ENCODE measurements around the gene GAST.

The GAST gene

DNA sequence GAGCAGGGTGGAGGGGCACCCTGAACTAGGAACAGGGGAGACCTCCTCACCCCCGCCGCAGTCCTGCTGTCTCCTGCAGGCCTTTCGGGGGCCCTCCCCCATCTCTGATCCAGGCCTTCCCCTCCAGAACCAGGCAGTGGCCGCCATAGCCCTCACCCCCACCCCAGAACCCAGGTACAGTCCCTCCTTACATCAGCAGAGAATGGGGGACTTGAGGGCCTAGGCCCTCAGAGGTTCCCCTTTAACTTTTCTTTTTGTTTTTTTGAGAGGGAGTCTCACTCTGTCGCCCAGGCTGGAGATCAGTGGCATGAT lies 26.6 kb downstream of the GAST start:
- H3K27ac ChIP-seq (replicated peaks; ENCODE audit: low read length): no peak overlapping the region
- no peak overlapping the region for H4K8ac ChIP-seq (ENCODE audit: low read depth, low read length)
- peak overlapping the region; percentile 48 for H2BK120ac ChIP-seq (ENCODE audit: low read depth, low read length)
- peaks cover 4 to 7% of the 10 kb centered on the region in 2 donors for H3K4me1 ChIP-seq (ENCODE audit: control insufficient read depth in 2 of 2, insufficient read depth in 1 of 2, low read depth in 1 of 2, low read length in 2 of 2)
- peak overlapping the region; percentile 18 for H4K91ac ChIP-seq (ENCODE audit: low read depth, low read length, poor library complexity)
- no peak overlapping the region for H3K9ac ChIP-seq (ENCODE audit: low read depth, low read length, poor library complexity)
- H2BK12ac ChIP-seq (ENCODE audit: low read length): peak overlapping the region; percentile 8
- peak overlapping the region; percentile 86 for H3K18ac ChIP-seq (ENCODE audit: low read length)
- peak overlapping the region; percentile 95 for H2AFZ ChIP-seq (ENCODE audit: low read length)
- peaks cover 2 to 33% (median 28%) of the 10 kb centered on the region in 3 experiments for H3K27me3 ChIP-seq (ENCODE audit: control insufficient read depth in 3 of 3, insufficient read depth in 3 of 3, low read depth in 1 of 3, low read length in 3 of 3)
- H2AK5ac ChIP-seq (ENCODE audit: low read depth, low read length): peak overlapping the region; percentile 97
- no peak for DNase-seq (ENCODE audit: low spot score)
- H3K4me3 ChIP-seq (ENCODE audit: low read length in 2 of 2): no peak overlapping the region
- H3K36me3 ChIP-seq (replicated peaks in 1 of 2; ENCODE audit: control insufficient read depth in 2 of 2, insufficient read depth in 2 of 2, low read length in 2 of 2): no peaks in the 10 kb centered on the region
- peak overlapping the region; percentile 40 for H2BK5ac ChIP-seq (ENCODE audit: low read length)
- H2BK15ac ChIP-seq (ENCODE audit: low read length): peak overlapping the region; percentile 34
- no CpG with 5 or more reads among the region's 5 CpGs for WGBS, 2 donors (ENCODE audit: extremely low coverage in 2 of 2, insufficient read length in 2 of 2, insufficient replicate concordance in 1 of 2)
- no peak overlapping the region for H3K4me2 ChIP-seq (ENCODE audit: insufficient read depth, low read length, poor library complexity, severe bottlenecking)
- H3K23ac ChIP-seq (ENCODE audit: low read depth, low read length, poor library complexity): no peak overlapping the region
- H3K4ac ChIP-seq (ENCODE audit: low read length): peak overlapping the region; percentile 28
- H3K9me3 ChIP-seq (replicated peaks in 1 of 2; ENCODE audit: control insufficient read depth in 2 of 2, insufficient read depth in 1 of 2, low read depth in 1 of 2, low read length in 2 of 2): no peaks in the 10 kb centered on the region
- H3K14ac ChIP-seq (ENCODE audit: low read length): no peak overlapping the region
- no peaks in the 10 kb centered on the region for H3K79me1 ChIP-seq (ENCODE audit: low read depth, low read length)

DNA sequence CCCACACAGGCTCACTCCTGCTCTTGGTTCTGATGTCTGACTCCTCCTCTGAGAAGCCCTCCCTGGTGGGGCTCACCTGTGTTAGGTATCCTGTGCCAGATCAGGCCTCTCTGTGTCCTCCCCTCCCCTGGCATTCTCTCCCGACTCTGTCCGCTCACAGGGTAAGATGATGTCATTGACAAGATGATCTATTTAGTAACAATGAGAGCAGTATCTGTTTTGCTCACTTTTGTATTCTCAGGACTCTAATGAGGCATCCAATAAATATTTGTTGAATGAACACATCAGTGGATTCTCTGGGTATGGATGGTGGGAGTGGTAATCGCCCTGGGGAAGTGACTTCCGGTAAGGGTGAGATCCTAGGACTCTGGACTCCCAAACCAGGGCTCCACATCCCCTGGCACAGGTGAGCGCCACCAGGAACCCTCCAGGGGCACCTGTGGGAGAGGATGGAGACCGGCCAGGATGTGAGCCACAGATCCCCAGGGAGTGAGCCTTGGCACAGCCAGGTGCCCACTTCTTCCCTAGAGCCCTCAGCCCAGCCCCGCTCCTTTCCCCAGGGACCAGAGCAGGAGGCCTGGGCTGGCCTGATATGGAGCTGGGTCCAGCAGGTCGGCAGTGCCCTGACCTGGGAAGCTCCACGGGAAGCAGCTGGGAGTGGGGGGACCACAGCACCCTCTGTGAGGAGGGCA lies 27.7 kb downstream of the GAST start:
- no peak overlapping the region for H4K8ac ChIP-seq (ENCODE audit: low read depth, low read length)
- H3K36me3 ChIP-seq (replicated peaks in 1 of 2; ENCODE audit: control insufficient read depth in 2 of 2, insufficient read depth in 2 of 2, low read length in 2 of 2): no peaks in the 10 kb centered on the region
- H2AFZ ChIP-seq (ENCODE audit: low read length): peak overlapping the region; percentile 46
- no peak overlapping the region for H2BK120ac ChIP-seq (ENCODE audit: low read depth, low read length)
- H2BK5ac ChIP-seq (ENCODE audit: low read length): no peak overlapping the region
- no peak overlapping the region for H3K9ac ChIP-seq (ENCODE audit: low read depth, low read length, poor library complexity)
- peak overlapping the region; percentile 4 for H2BK12ac ChIP-seq (ENCODE audit: low read length)
- H3K9me3 ChIP-seq (replicated peaks in 1 of 2; ENCODE audit: control insufficient read depth in 2 of 2, insufficient read depth in 1 of 2, low read depth in 1 of 2, low read length in 2 of 2): no peaks in the 10 kb centered on the region
- H3K27me3 ChIP-seq (ENCODE audit: control insufficient read depth in 3 of 3, insufficient read depth in 3 of 3, low read depth in 1 of 3, low read length in 3 of 3): peaks cover 2 to 30% (median 22%) of the 10 kb centered on the region in 3 experiments
- peak overlapping the region; percentile 72 for H2AK5ac ChIP-seq (ENCODE audit: low read depth, low read length)
- no peak overlapping the region for H3K4me2 ChIP-seq (ENCODE audit: insufficient read depth, low read length, poor library complexity, severe bottlenecking)
- WGBS, 2 donors (ENCODE audit: extremely low coverage in 2 of 2, insufficient read length in 2 of 2, insufficient replicate concordance in 1 of 2): no CpG with 5 or more reads among the region's 9 CpGs
- peak overlapping the region; percentile 4 for H2BK15ac ChIP-seq (ENCODE audit: low read length)
- no peak overlapping the region for H3K4ac ChIP-seq (ENCODE audit: low read length)
- no peak overlapping the region for H3K4me3 ChIP-seq (ENCODE audit: low read length in 2 of 2)
- H3K79me1 ChIP-seq (ENCODE audit: low read depth, low read length): no peaks in the 10 kb centered on the region
- no peak overlapping the region for H3K23ac ChIP-seq (ENCODE audit: low read depth, low read length, poor library complexity)
- no peak overlapping the region for H4K91ac ChIP-seq (ENCODE audit: low read depth, low read length, poor library complexity)
- H3K4me1 ChIP-seq (ENCODE audit: control insufficient read depth in 2 of 2, insufficient read depth in 1 of 2, low read depth in 1 of 2, low read length in 2 of 2): peaks cover 4 to 6% of the 10 kb centered on the region in 2 donors
- no peak overlapping the region for H3K27ac ChIP-seq (replicated peaks; ENCODE audit: low read length)
- no peak overlapping the region for H3K14ac ChIP-seq (ENCODE audit: low read length)
- DNase-seq (ENCODE audit: low spot score): no peak
- H3K18ac ChIP-seq (ENCODE audit: low read length): peak overlapping the region; percentile 25

DNA sequence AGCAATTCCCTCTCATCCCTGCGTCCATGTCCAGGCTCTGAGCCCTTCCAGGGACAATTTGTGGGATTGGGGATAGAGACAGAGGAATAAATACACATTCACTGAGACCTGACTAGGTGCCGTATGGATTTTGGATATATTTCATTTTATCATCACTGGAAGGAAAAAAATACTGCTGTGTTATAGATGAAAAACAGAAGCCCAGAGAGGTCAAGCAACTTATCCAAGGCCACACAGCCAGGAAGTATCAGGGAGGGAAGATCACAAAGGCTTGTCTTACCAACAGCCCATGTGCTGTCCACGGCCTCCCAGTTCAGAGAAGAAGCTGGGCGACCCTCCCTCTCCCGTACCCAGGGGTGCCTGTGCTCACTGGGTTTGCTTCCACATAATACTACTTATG lies 28.4 kb downstream of the GAST start:
- no peak for DNase-seq (ENCODE audit: low spot score)
- Histone ChIP-seq H4K91ac (ENCODE audit: low read depth, low read length, poor library complexity) (no peak overlapping the region), H2BK120ac (ENCODE audit: low read depth, low read length) (no peak overlapping the region), H3K9me3 (replicated peaks in 1 of 2; ENCODE audit: control insufficient read depth in 2 of 2, insufficient read depth in 1 of 2, low read depth in 1 of 2, low read length in 2 of 2) (no peaks in the 10 kb centered on the region), H3K4me2 (ENCODE audit: insufficient read depth, low read length, poor library complexity, severe bottlenecking) (no peak overlapping the region), H2AK5ac (ENCODE audit: low read depth, low read length) (peak overlapping the region; percentile 72), H3K4ac (ENCODE audit: low read length) (no peak overlapping the region), H3K27ac (replicated peaks; ENCODE audit: low read length) (no peak overlapping the region), H3K18ac (ENCODE audit: low read length) (peak overlapping the region; percentile 7), H3K14ac (ENCODE audit: low read length) (no peak overlapping the region), H3K27me3 (ENCODE audit: control insufficient read depth in 3 of 3, insufficient read depth in 3 of 3, low read depth in 1 of 3, low read length in 3 of 3) (peaks cover 2 to 25% (median 15%) of the 10 kb centered on the region in 3 experiments), H3K23ac (ENCODE audit: low read depth, low read length, poor library complexity) (no peak overlapping the region), H2BK12ac (ENCODE audit: low read length) (no peak overlapping the region), H3K4me1 (ENCODE audit: control insufficient read depth in 2 of 2, insufficient read depth in 1 of 2, low read depth in 1 of 2, low read length in 2 of 2) (peaks cover 4 to 5% of the 10 kb centered on the region in 2 donors), H2BK15ac (ENCODE audit: low read length) (no peak overlapping the region), H2AFZ (ENCODE audit: low read length) (no peak overlapping the region), H4K8ac (ENCODE audit: low read depth, low read length) (no peak overlapping the region), H3K4me3 (ENCODE audit: low read length in 2 of 2) (no peak overlapping the region), H3K36me3 (replicated peaks in 1 of 2; ENCODE audit: control insufficient read depth in 2 of 2, insufficient read depth in 2 of 2, low read length in 2 of 2) (no peaks in the 10 kb centered on the region), H3K79me1 (ENCODE audit: low read depth, low read length) (no peaks in the 10 kb centered on the region), H3K9ac (ENCODE audit: low read depth, low read length, poor library complexity) (no peak overlapping the region), H2BK5ac (ENCODE audit: low read length) (no peak overlapping the region)
- WGBS, 2 donors (ENCODE audit: extremely low coverage in 2 of 2, insufficient read length in 2 of 2, insufficient replicate concordance in 1 of 2): no CpG with 5 or more reads among the region's 5 CpGs

DNA sequence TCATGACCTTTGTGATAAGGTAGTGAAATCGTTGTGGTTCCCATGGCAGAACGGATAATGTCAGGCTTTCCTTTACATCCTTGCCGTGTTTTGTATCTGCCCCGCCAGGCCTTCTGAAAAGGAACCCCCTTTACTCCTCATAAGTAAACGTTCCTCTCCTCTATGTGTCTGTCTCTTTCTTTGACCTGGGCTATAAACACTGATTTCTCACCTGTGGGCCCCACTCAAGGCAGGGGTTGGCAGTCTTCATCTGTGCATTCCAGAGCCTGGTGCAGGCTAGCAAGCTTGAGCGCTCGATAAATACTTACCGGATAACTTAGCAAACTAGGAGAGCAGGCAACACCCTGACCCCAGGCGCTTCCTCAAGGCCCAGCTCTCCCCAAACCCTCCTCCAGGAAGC lies 29.6 kb downstream of the GAST start:
- Histone ChIP-seq H3K36me3 (replicated peaks in 1 of 2; ENCODE audit: control insufficient read depth in 2 of 2, insufficient read depth in 2 of 2, low read length in 2 of 2) (no peaks in the 10 kb centered on the region), H3K4me2 (ENCODE audit: insufficient read depth, low read length, poor library complexity, severe bottlenecking) (no peak overlapping the region), H3K27me3 (ENCODE audit: control insufficient read depth in 3 of 3, insufficient read depth in 3 of 3, low read depth in 1 of 3, low read length in 3 of 3) (peaks cover 0 to 13% (median 6%) of the 10 kb centered on the region in 3 experiments), H3K14ac (ENCODE audit: low read length) (no peak overlapping the region), H2AK5ac (ENCODE audit: low read depth, low read length) (peak overlapping the region; percentile 88), H2BK15ac (ENCODE audit: low read length) (no peak overlapping the region), H3K4me1 (ENCODE audit: control insufficient read depth in 2 of 2, insufficient read depth in 1 of 2, low read depth in 1 of 2, low read length in 2 of 2) (peaks cover 4 to 5% of the 10 kb centered on the region in 2 donors), H2AFZ (ENCODE audit: low read length) (peak overlapping the region; percentile 38), H3K4ac (ENCODE audit: low read length) (no peak overlapping the region), H2BK5ac (ENCODE audit: low read length) (no peak overlapping the region), H3K18ac (ENCODE audit: low read length) (no peak overlapping the region), H2BK12ac (ENCODE audit: low read length) (no peak overlapping the region), H3K27ac (replicated peaks; ENCODE audit: low read length) (no peak overlapping the region), H3K4me3 (ENCODE audit: low read length in 2 of 2) (no peak overlapping the region), H4K8ac (ENCODE audit: low read depth, low read length) (no peak overlapping the region), H2BK120ac (ENCODE audit: low read depth, low read length) (no peak overlapping the region), H3K9me3 (replicated peaks in 1 of 2; ENCODE audit: control insufficient read depth in 2 of 2, insufficient read depth in 1 of 2, low read depth in 1 of 2, low read length in 2 of 2) (no peaks in the 10 kb centered on the region), H3K23ac (ENCODE audit: low read depth, low read length, poor library complexity) (no peak overlapping the region), H3K9ac (ENCODE audit: low read depth, low read length, poor library complexity) (peak overlapping the region; percentile 47), H3K79me1 (ENCODE audit: low read depth, low read length) (no peaks in the 10 kb centered on the region), H4K91ac (ENCODE audit: low read depth, low read length, poor library complexity) (no peak overlapping the region)
- no peak for DNase-seq (ENCODE audit: low spot score)
- WGBS, 2 donors (ENCODE audit: extremely low coverage in 2 of 2, insufficient read length in 2 of 2, insufficient replicate concordance in 1 of 2): no CpG with 5 or more reads among the region's 9 CpGs
